Retinal pigment epithelial cell (primary cell): ENCODE data around the gene SCUBE2.
"Not testable (repeated sequence)": the region's sequence is repeated elsewhere in the genome, so short reads cannot be mapped to it uniquely, and the experiment has no call there.

Source experiments
- DNase-seq: peaks from one replicate; pipeline ENCODE4 v3.0.0-alpha.2; 2010; ENCODE audit warnings: low read depth
- H3K4me3 ChIP-seq: 2 replicates; pipeline ENCODE4 v1.5.1; 2011; ENCODE audit warnings: mild to moderate bottlenecking, low read length, control low read depth, moderate library complexity
- TF ChIP-seq, protein P1 (sequence below): conservative IDR thresholded peaks from 2 replicates; pipeline ENCODE4 v1.5.1; 2011; ENCODE audit warnings: low read depth, low read length, control low read depth, inconsistent platforms

Gene SCUBE2

GRCh38 chr11:8998017-8998416 lies 93.4 kb downstream of the SCUBE2 start:
- TF ChIP-seq, protein P1, sequence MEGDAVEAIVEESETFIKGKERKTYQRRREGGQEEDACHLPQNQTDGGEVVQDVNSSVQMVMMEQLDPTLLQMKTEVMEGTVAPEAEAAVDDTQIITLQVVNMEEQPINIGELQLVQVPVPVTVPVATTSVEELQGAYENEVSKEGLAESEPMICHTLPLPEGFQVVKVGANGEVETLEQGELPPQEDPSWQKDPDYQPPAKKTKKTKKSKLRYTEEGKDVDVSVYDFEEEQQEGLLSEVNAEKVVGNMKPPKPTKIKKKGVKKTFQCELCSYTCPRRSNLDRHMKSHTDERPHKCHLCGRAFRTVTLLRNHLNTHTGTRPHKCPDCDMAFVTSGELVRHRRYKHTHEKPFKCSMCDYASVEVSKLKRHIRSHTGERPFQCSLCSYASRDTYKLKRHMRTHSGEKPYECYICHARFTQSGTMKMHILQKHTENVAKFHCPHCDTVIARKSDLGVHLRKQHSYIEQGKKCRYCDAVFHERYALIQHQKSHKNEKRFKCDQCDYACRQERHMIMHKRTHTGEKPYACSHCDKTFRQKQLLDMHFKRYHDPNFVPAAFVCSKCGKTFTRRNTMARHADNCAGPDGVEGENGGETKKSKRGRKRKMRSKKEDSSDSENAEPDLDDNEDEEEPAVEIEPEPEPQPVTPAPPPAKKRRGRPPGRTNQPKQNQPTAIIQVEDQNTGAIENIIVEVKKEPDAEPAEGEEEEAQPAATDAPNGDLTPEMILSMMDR = no peak
- no peak overlapping the region for H3K4me3 ChIP-seq
- no peak for DNase-seq

DNA sequence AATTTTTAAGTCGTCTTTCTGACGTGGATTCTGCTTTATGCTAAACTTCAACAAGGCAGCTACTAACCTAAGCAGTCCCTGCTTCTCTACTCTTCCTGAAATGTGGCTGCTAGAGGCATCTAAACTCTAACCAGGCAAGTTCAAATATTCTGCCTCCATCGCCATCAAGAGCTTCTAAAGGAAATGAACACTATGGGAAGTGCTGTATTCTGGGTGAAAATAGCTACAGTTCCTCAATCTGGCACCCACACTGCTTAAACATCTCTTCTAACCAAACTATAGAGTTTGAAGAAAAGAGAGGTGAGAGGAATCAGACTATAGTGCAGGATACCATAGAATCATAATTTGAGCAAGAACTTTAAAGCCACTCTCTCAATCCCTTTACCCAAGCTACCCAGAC lies 93.9 kb downstream of the SCUBE2 start:
- H3K4me3 ChIP-seq = no peak overlapping the region
- TF ChIP-seq, protein P1 = no peak
- DNase-seq = no peak

DNA sequence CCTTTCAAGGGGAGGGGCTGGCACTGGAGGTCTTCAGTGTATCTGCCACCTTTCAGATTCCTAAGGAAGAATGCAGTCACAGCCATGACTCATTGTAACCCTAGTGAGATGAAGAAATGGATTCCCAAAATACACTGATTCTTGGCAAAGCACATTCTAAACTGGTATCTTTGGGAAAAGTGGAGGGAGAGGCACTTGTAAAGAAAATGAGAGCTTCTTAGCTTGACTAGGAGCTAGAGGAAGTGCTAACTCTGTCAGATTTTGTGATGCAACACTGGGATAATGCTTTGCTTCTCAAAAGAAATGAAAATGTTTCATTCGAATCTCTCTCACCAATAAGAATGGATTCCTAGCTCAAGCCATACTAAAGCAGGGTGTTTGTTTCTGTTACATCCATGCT lies 101.9 kb downstream of the SCUBE2 start:
- H3K4me3 ChIP-seq = no peak overlapping the region
- DNase-seq = no peak
- TF ChIP-seq, protein P1 = no peak

DNA sequence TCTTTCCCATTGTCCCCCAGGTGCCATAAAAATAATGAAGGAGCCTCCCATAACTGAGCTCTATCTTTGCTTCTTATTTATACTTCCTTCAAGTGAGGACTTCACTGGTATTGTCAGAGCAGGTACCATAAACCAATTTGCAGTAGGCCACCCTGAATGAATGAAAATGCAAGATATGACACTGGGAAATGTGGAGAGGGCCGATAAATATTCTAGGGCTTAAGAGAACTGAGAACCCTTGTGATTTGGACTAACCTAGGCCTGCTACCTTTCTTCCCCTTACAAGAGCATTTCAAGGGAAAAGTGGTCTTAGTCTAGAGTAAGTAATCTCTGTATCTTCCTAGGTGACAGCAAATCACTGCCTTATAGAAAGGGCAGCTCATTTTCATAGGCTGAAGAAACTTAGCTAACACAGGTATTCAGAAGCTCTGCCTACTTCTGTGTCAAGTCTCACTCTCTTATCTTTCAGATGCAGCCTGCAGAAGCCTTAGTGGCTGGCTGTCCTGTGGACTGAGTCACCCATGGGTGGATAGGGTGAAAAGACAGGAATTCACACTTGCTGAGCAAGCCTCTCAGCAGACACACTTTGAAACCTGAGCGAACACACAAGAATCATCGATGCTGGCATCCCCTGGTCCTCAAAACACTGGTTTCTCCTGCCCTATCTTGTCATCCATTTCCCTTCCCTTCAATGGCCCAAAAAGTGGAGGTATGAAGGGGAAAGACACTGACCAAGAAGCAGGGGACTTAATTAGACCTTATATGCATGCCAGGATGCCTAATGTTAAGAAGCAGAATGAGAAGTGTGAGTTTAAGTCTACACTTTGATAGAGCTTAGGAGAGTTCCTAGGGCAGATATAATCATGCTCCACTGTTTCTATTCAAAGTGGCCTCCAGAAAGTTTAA lies 102.8 kb downstream of the SCUBE2 start:
- TF ChIP-seq, protein P1 = no peak
- H3K4me3 ChIP-seq = no peak overlapping the region
- no peak for DNase-seq

DNA sequence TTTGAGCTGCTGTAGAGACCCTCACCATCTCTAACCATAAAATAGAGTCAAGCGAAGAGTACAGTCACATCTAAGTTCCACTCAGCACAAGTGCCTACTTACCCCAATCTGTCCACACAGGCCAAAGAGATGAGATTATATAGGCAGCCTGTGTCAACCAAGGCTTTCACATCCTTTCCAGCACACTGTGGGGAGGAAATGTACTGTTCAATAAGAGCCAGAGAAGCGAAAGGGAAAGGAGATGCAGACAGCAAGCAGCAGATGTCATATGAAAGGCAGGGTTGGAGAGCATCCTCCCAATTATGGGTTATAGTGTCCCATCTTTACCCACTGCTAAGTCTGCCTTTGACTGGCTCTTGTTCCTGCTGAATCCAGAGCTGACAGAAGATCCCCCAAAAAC lies 104.0 kb downstream of the SCUBE2 start:
- TF ChIP-seq, protein P1 = no peak

GRCh38 chr11:8986772-8987171 lies 104.6 kb downstream of the SCUBE2 start:
- DNase-seq, H3K4me3 ChIP-seq: not testable (repeated sequence)

More for the DNA sequence above, 104.0 kb downstream of the SCUBE2 start:
- no peak for DNase-seq
- no peak overlapping the region for H3K4me3 ChIP-seq

GRCh38 chr11:8985462-8985861 lies 105.9 kb downstream of the SCUBE2 start:
- DNase-seq = no peak
- H3K4me3 ChIP-seq = no peak overlapping the region
- TF ChIP-seq, protein P1 = no peak
